ENCODE results near the gene NLRP11.
"Not testable (repeated sequence)": the region's sequence is repeated elsewhere in the genome, so short reads cannot be mapped to it uniquely, and the experiment has no call there.

NLRP11 gene

GRCh38 chr19:55777528-55777927, 54.3 kb downstream of the NLRP11 start:
- DNase-seq = no peak

- not testable (repeated sequence) for DNase-seq
These were observed 62.2 kb downstream of the NLRP11 start for GRCh38 chr19:55769632-55770031.

GRCh38 chr19:55768818-55769217, 63.0 kb downstream of the NLRP11 start, which contains the start of gene RFPL4AL1:
Gene RFPL4AL1, plus strand, starts transcription at chr19:55769118. Its CDS starts 2,687 bp downstream, at chr19:55771805.
- not testable (repeated sequence) for DNase-seq

- no peak for DNase-seq
These were observed 65.3 kb downstream of the NLRP11 start for GRCh38 chr19:55766466-55766865.

GRCh38 chr19:55758797-55759196, 73.0 kb downstream of the NLRP11 start, which contains the start of gene RFPL4A:
Gene RFPL4A, plus strand, starts transcription at chr19:55759097. Its CDS starts 2,704 bp downstream, at chr19:55761801.
- not testable (repeated sequence) for DNase-seq

- DNase-seq = not testable (repeated sequence)
These were observed 75.0 kb downstream of the NLRP11 start for GRCh38 chr19:55756808-55757207.

GRCh38 chr19:55753401-55753800, 78.4 kb downstream of the NLRP11 start:
- no peak for DNase-seq

GRCh38 chr19:55750715-55751114, 81.1 kb downstream of the NLRP11 start:
- DNase-seq = no peak

GRCh38 chr19:55738302-55738701, 93.5 kb downstream of the NLRP11 start, which contains the start of gene NLRP9:
Gene NLRP9, minus strand, starts transcription at chr19:55738402. Its CDS starts 28 bp downstream, at chr19:55738374.
- DNase-seq = no peak

Measured in AML-193 (cell line).